ENCODE results near the gene GTPBP6. TPM values are rescaled to one million over a fixed set of nuclear protein-coding genes. Genes with fewer than 3 reads are reported as not detected.
A peak's percentile ranks its signal among the peaks of the same experiment; 100 is the strongest.
"Not testable (repeated sequence)": the region's sequence is repeated elsewhere in the genome, so short reads cannot be mapped to it uniquely, and the experiment has no call there.

GTPBP6 gene
- total RNA-seq, 2 experiments from 2014 or later = 55.7 to 59.9 TPM

DNA sequence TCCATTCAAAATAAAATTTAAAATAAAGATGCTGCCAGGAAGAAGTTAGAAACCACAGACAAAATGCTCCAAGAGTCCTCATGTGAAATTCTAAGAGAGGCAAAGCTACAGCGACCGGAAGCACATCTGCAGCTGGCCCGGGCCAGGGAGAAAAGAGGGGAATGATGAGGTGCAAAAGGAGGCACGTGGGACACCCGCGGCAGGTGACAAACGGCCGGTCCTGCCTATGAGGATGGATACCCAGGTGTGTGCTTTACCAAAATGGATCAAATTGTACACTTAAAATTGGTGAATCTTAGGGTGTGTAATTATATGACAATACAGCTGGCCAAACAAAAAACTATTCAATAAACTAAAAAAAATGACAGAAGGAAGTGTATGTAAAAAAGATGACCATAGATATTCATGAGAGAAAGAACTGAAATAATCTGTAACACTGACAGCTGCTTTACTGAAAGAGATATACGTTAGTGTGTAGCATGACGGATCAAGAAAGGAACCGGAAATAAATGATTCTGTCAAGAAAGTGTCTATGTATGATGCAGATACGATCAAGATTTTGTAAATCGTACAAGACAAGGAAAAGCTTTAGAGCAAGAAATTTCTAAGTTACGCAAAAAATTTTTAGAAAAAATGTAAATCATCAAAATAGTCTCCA, 38.6 kb upstream of the GTPBP6 start:
- H3K4me3 Mint-ChIP-seq = peak overlapping the region; percentile 37
- ChIA-PET POLR2A (no interaction called here), CTCF (no interaction called here)
- H3K27me3 Mint-ChIP-seq (ENCODE audit: low read depth) = no peaks in the 10 kb centered on the region
- peaks cover 26% of the 10 kb centered on the region for H3K9me3 Mint-ChIP-seq (ENCODE audit: insufficient read depth)
- H3K4me1 Mint-ChIP-seq (ENCODE audit: low read depth) = peaks cover 25% of the 10 kb centered on the region
- peak overlapping the region; percentile 89 for H3K27ac Mint-ChIP-seq
- no peak for DNase-seq
- peak; percentile 37 for ATAC-seq
- peaks cover 65% of the 10 kb centered on the region for H3K36me3 Mint-ChIP-seq (ENCODE audit: low read depth)

DNA sequence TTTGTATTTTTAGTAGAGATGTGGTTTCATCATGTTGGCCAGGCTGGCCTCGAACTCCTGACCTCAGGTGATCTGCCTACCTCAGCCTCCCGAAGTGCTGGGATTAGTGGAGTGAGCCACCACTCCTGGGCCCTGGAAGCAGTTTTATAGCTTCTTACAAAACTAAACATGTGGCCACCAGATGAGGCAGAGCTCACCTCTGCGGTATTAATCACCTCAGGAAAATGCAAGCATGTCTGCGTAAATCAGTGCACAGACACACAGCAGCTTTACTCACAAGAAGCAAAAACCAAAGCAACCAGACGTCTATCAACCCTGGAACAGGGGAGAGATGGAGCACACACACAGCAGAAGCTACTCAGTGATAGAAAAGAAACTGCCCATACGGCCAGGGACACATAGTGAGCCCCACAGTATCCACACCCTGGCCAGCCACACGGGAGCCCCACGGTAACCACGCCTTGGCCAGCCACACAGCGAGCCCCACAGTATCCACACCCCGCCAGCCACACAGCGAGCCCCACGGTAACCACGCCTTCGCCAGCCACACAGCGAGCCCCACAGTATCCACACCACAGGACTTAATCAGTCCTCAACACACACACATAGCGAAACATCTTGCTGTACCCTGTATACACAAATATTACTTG, 37.9 kb upstream of the GTPBP6 start:
- DNase-seq = no peak
- Mint-ChIP-seq H3K27ac (peak overlapping the region; percentile 89), H3K27me3 (ENCODE audit: low read depth) (no peaks in the 10 kb centered on the region), H3K4me3 (peak overlapping the region; percentile 37), H3K36me3 (ENCODE audit: low read depth) (peaks cover 58% of the 10 kb centered on the region), H3K9me3 (ENCODE audit: insufficient read depth) (peaks cover 20% of the 10 kb centered on the region), H3K4me1 (ENCODE audit: low read depth) (peaks cover 25% of the 10 kb centered on the region)
- ATAC-seq = no peak
- ChIA-PET CTCF (no interaction called here), POLR2A (no interaction called here)

DNA sequence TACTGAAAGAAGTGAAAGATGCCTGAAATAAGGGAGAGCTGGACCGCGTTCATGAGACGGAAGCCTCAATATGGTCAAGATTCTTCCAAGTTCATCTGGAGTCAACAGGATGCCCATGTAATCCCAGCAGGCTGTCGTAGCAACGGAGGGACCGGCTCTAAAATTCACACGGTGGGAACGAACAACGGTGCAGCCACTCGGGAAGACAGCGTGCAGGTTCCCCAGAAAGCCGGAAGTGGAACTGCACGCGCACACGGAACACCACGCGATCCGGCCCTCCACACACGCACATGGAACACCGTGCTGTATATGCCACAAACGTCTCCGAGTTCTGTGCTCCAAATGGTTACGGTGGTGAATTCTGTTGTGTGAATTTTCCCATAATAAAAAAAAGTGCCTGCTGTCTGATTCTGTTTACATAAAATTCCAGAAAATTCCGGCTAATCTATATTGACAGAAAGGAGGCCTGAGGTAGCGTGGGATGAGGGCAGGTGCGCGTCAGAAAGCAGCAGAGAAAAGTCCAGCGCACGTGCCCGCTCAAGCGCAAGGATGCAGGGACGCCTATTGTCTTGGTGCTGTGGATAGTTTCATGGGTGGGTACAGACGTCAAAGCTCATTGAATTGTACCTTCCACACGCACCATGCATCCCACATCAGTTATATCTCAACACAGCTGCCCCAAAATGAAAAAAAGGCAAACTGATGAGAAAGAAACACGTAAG, 36.9 kb upstream of the GTPBP6 start:
- Mint-ChIP-seq H3K36me3 (ENCODE audit: low read depth) (peaks cover 49% of the 10 kb centered on the region), H3K4me3 (no peak overlapping the region), H3K27me3 (ENCODE audit: low read depth) (no peaks in the 10 kb centered on the region), H3K27ac (peak overlapping the region; percentile 39), H3K9me3 (ENCODE audit: insufficient read depth) (peaks cover 16% of the 10 kb centered on the region), H3K4me1 (ENCODE audit: low read depth) (peaks cover 25% of the 10 kb centered on the region)
- no peak for ATAC-seq
- ChIA-PET POLR2A (no interaction called here), CTCF (no interaction called here)
- DNase-seq = no peak

DNA sequence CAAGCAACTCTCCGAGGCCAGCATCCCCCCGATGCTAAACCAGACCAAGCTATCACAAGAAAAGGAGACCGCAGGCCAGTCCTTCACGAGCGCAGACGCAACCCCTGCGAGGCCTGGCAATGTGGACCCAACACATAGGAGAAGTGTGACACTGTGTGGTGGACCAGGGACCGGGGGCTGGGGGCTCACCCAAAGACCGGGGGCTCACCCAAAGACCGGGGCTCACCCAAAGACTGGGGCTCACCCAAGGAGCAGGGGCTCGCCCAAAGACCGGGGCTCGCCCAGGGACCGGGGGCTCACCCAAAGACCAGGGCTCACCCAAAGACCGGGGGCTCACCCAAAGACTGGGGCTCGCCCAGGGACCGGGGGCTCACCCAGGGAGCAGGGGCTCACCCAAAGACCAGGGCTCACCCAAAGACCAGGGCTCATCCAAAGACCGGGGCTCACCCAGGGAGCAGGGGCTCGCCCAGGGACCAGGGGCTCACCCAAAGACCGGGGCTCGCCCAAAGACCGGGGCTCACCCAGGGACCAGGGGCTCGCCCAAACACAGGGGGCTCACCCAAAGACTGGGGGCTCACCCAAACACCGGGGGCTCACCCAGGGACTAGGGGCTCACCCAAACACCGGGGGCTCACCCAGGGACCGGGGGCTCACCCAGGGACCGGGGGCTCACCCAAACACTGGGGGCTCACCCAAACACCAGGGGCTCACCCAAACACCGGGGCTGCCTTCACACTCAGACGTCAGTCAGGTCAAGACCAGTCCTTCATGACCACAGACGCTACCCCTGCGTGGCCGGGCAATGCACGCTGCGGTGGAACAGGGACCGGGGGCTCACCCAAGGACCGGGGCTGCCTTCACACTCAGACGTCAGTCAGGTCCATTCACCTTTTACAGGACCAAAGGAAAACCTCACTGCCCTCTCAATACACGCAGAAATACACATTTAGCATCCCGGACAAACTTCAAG, 35.3 kb upstream of the GTPBP6 start:
- H3K9me3 Mint-ChIP-seq (ENCODE audit: insufficient read depth) = peaks cover 8% of the 10 kb centered on the region
- H3K36me3 Mint-ChIP-seq (ENCODE audit: low read depth) = peaks cover 35% of the 10 kb centered on the region
- H3K4me1 Mint-ChIP-seq (ENCODE audit: low read depth) = peaks cover 25% of the 10 kb centered on the region
- no peak overlapping the region for H3K4me3 Mint-ChIP-seq
- ChIA-PET CTCF (no interaction called here), POLR2A (no interaction called here)
- DNase-seq (no peak), ATAC-seq (no peak)
- H3K27ac Mint-ChIP-seq = no peak overlapping the region
- H3K27me3 Mint-ChIP-seq (ENCODE audit: low read depth) = no peaks in the 10 kb centered on the region

DNA sequence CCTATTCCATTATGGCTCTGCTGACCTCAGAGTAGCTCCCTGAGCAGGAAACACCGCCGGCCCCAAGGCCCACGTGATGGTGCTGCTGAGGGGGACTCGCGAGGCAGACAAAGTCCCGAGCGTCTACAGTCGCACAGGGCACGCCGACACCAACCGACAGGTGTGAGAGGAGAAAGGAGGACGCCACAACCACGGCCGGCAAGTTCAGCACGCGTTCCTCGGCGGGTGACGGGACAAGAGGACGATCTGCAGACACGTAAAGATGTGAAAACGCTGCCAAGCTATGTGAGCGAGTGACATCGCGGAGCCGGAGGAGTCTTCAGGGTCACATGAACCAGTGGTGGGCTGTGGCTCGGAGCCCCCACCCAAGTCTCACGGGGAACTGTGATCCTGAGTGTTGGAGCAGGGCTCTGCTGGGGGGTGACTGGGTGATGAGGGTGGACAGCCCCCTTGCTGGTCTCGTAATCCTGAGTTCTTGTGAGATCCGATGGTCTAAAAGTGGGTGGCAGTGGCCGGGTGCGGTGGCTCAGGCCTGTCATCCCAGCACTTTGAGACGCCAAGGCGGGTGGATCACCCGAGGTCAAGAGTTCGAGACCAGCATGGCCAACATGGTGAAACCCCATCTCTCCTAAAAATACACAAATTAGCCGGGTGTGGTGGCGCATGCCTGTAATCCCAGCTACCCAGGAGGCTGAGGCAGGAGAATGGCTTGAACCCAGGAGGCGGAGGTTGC, 34.2 kb upstream of the GTPBP6 start:
- Mint-ChIP-seq H3K9me3 (ENCODE audit: insufficient read depth) (peaks cover 8% of the 10 kb centered on the region), H3K27me3 (ENCODE audit: low read depth) (no peaks in the 10 kb centered on the region), H3K4me3 (no peak overlapping the region), H3K4me1 (ENCODE audit: low read depth) (peaks cover 23% of the 10 kb centered on the region), H3K27ac (no peak overlapping the region), H3K36me3 (ENCODE audit: low read depth) (peaks cover 27% of the 10 kb centered on the region)
- ChIA-PET POLR2A (no interaction called here), CTCF (no interaction called here)
- ATAC-seq = no peak
- no peak for DNase-seq

DNA sequence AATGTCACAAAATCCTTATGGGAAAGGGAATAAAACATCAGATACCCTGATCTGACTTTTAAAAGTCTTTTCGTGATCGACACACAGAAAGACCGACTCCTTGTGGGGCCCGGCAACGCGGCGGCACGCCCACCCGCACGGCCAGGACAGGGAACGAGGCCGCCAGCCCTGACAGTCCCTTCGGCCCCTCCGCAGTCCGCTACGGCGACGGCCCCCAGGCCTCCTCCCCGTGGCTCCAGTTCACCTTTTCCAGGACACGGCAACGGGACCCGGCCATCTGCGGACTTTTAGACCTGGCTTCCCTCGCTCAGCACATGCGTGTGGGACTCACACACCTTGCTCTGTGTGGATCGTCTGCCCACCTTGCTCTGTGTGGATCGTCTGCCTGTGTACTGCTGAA, 33.6 kb upstream of the GTPBP6 start:
- no peak overlapping the region for H3K4me3 Mint-ChIP-seq
- no peaks in the 10 kb centered on the region for H3K27me3 Mint-ChIP-seq (ENCODE audit: low read depth)
- peaks cover 17% of the 10 kb centered on the region for H3K4me1 Mint-ChIP-seq (ENCODE audit: low read depth)
- ATAC-seq (no peak), DNase-seq (no peak)
- peaks cover 4% of the 10 kb centered on the region for H3K9me3 Mint-ChIP-seq (ENCODE audit: insufficient read depth)
- peaks cover 22% of the 10 kb centered on the region for H3K36me3 Mint-ChIP-seq (ENCODE audit: low read depth)
- ChIA-PET CTCF (no interaction called here), POLR2A (no interaction called here)
- no peak overlapping the region for H3K27ac Mint-ChIP-seq

DNA sequence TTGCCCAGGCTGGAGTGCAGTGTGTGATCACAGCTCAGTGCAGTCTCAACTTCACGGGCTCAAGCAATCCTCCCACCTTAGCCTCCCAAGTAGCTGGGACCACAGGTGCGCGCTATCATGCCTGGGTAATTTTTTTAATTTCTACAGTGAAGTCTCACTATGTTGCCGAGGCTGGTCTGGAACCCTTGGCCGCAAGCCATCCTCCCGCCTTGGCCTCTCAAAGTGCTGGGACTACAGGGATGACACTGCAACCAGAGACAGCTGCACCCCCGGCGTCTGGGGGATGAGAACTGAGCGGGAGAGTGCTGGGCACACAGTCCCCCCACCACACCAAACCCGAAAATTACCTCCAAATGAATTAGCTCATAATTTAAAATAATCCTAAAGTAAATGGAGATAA, 33.1 kb upstream of the GTPBP6 start:
- ATAC-seq = no peak

DNA sequence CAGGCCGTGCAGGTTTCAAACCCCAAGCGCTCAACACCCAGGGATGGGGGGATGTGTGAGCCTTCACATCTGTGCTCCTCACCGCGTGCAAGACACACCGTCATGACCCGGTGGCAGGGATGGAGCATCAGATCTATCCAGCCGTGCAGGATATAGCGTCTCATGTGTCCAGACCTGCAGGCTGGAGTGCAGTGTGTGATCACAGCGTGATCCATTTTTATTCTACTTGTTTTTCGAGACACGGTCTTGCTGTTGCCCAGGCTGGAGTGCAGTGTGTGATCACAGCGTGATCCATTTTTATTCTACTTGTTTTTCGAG, 32.7 kb upstream of the GTPBP6 start:
- not testable (repeated sequence) for ATAC-seq

More for the DNA sequence above, 33.1 kb upstream of the GTPBP6 start:
- Mint-ChIP-seq H3K36me3 (ENCODE audit: low read depth) (peaks cover 20% of the 10 kb centered on the region), H3K27ac (no peak overlapping the region), H3K27me3 (ENCODE audit: low read depth) (no peaks in the 10 kb centered on the region), H3K4me3 (no peak overlapping the region), H3K9me3 (ENCODE audit: insufficient read depth) (no peaks in the 10 kb centered on the region), H3K4me1 (ENCODE audit: low read depth) (peaks cover 13% of the 10 kb centered on the region)
- POLR2A ChIA-PET = no interaction called here
- CTCF ChIA-PET = no interaction called here
- DNase-seq = no peak

DNA sequence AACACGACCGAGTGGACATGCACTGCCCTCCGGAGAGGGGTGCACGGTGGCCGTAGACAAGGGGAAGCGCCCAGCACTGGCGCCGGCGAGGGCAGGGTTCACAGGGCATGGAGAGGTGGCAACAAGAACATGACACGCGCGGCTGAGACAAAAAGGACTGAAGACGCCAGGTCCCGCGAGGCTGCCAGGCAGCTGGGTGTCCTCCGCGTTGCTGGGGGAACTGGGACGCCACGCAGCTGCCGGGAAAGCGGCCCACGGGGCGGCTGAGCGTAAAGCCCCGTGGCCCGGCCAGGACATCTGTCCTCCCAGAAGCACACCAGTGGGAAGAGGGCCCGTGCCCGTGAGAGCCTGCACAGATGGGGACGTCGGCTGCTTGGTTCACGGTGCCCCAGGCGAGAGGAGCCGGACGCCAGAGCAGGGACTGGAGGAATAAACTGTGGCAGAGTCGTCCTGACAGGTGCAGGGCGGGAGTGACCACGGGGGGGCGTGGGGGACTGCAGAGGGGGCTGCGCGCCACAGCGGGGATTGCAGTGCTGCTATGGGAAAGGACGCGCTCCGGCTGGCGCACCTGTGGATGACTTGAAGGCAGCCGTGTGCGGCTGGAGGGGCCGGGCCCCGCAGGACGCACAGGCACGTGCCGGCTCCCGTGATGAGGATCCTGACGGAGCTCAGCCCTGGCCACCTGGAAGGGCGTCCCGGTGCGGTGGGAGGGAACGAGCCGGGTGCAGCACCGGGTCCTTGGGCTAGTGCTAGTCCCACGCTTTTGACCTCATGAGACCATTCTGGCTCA, 32.1 kb upstream of the GTPBP6 start:
- Mint-ChIP-seq H3K27me3 (ENCODE audit: low read depth) (no peaks in the 10 kb centered on the region), H3K36me3 (ENCODE audit: low read depth) (peaks cover 14% of the 10 kb centered on the region), H3K4me1 (ENCODE audit: low read depth) (peaks cover 5% of the 10 kb centered on the region), H3K27ac (no peak overlapping the region), H3K4me3 (no peak overlapping the region), H3K9me3 (ENCODE audit: insufficient read depth) (no peaks in the 10 kb centered on the region)
- ChIA-PET CTCF (no interaction called here), POLR2A (no interaction called here)
- no peak for DNase-seq
- no peak for ATAC-seq

More for the DNA sequence above, 32.7 kb upstream of the GTPBP6 start:
- H3K4me1 Mint-ChIP-seq (ENCODE audit: low read depth); H3K9me3 Mint-ChIP-seq (ENCODE audit: insufficient read depth); H3K4me3 Mint-ChIP-seq; H3K27ac Mint-ChIP-seq; CTCF ChIA-PET; H3K27me3 Mint-ChIP-seq (ENCODE audit: low read depth); POLR2A ChIA-PET; DNase-seq: not testable (repeated sequence)
- H3K36me3 Mint-ChIP-seq (ENCODE audit: low read depth) = peaks cover 17% of the 10 kb centered on the region

DNA sequence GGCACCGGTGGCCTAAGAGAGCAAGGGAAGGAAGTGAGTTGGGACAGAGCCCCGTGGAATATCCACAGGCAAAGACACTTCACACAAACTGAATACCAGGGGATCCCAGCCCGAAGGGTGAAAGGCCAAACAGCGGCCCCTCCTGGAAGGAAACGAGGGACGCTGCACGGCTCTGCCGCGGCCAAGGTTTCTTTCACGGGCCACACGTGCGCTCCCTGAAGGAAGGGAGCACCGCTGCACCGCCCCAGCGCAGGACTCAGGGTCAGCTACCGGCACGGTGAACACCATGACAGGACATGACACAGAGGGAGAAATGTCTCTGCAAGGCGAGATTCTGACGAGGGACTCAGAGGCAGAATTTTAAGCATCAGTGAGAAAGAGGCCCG, 31.5 kb upstream of the GTPBP6 start:
- Mint-ChIP-seq H3K36me3 (ENCODE audit: low read depth) (peaks cover 12% of the 10 kb centered on the region), H3K9me3 (ENCODE audit: insufficient read depth) (no peaks in the 10 kb centered on the region), H3K27ac (no peak overlapping the region), H3K27me3 (ENCODE audit: low read depth) (no peaks in the 10 kb centered on the region), H3K4me1 (ENCODE audit: low read depth) (peaks cover under 1% of the 10 kb centered on the region), H3K4me3 (no peak overlapping the region)
- POLR2A ChIA-PET = no interaction called here
- ATAC-seq = no peak
- DNase-seq = no peak
- CTCF ChIA-PET = no interaction called here

DNA sequence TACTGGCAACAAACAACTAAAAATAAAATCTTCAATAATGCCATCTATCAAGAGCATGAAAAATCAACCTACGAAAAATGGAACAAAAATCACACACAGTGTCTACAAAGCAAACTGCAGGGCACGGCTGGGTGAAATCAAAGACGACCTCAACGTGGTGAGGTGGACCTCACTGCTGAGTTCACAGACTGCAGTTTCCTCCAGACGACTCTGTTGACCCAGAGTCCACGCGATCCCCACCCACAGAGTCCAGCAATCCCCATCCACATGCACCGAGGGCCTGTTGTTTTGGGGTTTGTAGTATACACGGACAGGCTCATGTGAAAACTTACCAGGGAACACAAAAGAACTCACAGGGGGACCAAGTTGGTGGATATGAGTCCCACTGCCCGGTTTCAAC, 31.1 kb upstream of the GTPBP6 start:
- POLR2A ChIA-PET = no interaction called here
- no peak overlapping the region for H3K4me3 Mint-ChIP-seq
- H3K27ac Mint-ChIP-seq = no peak overlapping the region
- DNase-seq (no peak), ATAC-seq (no peak)
- peaks cover 13% of the 10 kb centered on the region for H3K36me3 Mint-ChIP-seq (ENCODE audit: low read depth)
- H3K4me1 Mint-ChIP-seq (ENCODE audit: low read depth) = no peaks in the 10 kb centered on the region
- H3K27me3 Mint-ChIP-seq (ENCODE audit: low read depth) = no peaks in the 10 kb centered on the region
- CTCF ChIA-PET = no interaction called here
- no peaks in the 10 kb centered on the region for H3K9me3 Mint-ChIP-seq (ENCODE audit: insufficient read depth)

All from activated CD8-positive, alpha-beta T cell treated with anti-CD3 and anti-CD28 coated beads, Interleukin-2, amount 10 ng/mL, durations not matched to agents 7 days and 5 days (primary cell).